ENCODE measurements around the gene PCYT2. TPM values are rescaled to one million over a fixed set of nuclear protein-coding genes. Genes with fewer than 3 reads are reported as not detected.
A peak's percentile ranks its signal among the peaks of the same experiment; 100 is the strongest.

Gene PCYT2
- total RNA-seq, 2 experiments from 2014 or later: 18.7 to 18.9 TPM

- CTCF ChIA-PET: interaction anchor here (0.6 to 2.3 kb wide), 43 partner anchors 9 to 803 kb away, joined by 3 to 174 read pairs (median 4); partner anchors contain the start of genes ASPSCR1, CENPX, DCXR and LRRC45
Observed at GRCh38 chr17:81959362-81960129, 48.3 kb upstream of the PCYT2 start.

GRCh38 chr17:81958633-81959342 lies 47.6 kb upstream of the PCYT2 start:
- Histone ChIP-seq H3K4me1 (ENCODE audit: insufficient read depth, low read length) (peaks cover 21% of the 10 kb centered on the region), H3K27ac (ENCODE audit: low read depth in 1 of 2, low read length in 2 of 2) (no peak overlapping the region), H3K4me3 (ENCODE audit: low read length) (no peak overlapping the region), H3K9me3 (ENCODE audit: control insufficient read depth in 1 of 2, insufficient read depth in 1 of 2, low read length in 2 of 2) (peaks cover 0 to 11% of the 10 kb centered on the region in 2 experiments), H3K36me3 (ENCODE audit: insufficient read depth, low read length) (no peaks in the 10 kb centered on the region), H3K27me3 (ENCODE audit: control insufficient read depth in 1 of 2, insufficient read depth in 2 of 2, low read length in 2 of 2) (peaks cover 27 to 31% of the 10 kb centered on the region in 2 experiments)
- peak in 1 of 14 experiments; percentile 46 for DNase-seq
- Mint-ChIP-seq H3K36me3 (ENCODE audit: low read depth) (no peaks in the 10 kb centered on the region), H3K9me3 (no peaks in the 10 kb centered on the region), H3K27me3 (peaks cover 10% of the 10 kb centered on the region), H3K27ac (no peak overlapping the region), H3K4me3 (peak overlapping the region; percentile 56), H3K4me1 (ENCODE audit: low read depth) (no peaks in the 10 kb centered on the region)
- TF ChIP-seq, protein P1, sequence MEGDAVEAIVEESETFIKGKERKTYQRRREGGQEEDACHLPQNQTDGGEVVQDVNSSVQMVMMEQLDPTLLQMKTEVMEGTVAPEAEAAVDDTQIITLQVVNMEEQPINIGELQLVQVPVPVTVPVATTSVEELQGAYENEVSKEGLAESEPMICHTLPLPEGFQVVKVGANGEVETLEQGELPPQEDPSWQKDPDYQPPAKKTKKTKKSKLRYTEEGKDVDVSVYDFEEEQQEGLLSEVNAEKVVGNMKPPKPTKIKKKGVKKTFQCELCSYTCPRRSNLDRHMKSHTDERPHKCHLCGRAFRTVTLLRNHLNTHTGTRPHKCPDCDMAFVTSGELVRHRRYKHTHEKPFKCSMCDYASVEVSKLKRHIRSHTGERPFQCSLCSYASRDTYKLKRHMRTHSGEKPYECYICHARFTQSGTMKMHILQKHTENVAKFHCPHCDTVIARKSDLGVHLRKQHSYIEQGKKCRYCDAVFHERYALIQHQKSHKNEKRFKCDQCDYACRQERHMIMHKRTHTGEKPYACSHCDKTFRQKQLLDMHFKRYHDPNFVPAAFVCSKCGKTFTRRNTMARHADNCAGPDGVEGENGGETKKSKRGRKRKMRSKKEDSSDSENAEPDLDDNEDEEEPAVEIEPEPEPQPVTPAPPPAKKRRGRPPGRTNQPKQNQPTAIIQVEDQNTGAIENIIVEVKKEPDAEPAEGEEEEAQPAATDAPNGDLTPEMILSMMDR (IDR thresholded peaks at IDR 0.05): no peak
- CTCF ChIA-PET: interaction anchor here (0.6 to 2.3 kb wide), 43 partner anchors 8 to 804 kb away, joined by 3 to 174 read pairs (median 4); partner anchors contain the start of genes ASPSCR1, CENPX, DCXR and LRRC45
- ATAC-seq (ENCODE audit: poor library complexity): no peak
- POLR2A ChIA-PET: interaction anchor here (0.7 to 2.8 kb wide), 10 partner anchors 9 to 168 kb away, joined by 3 to 51 read pairs (median 6); partner anchors contain the start of genes ARHGDIA, ASPSCR1, CENPX and DCXR
- intact Hi-C loops (cut with DNase I, micrococcal nuclease): loop anchor here (1.0 kb wide), 1 partner anchor 63 kb away; no protein-coding TSS in a partner anchor

More at GRCh38 chr17:81959362-81960129, 48.3 kb upstream of the PCYT2 start:
- DNase-seq (peak; percentile 67 to 96 (median 81)), ATAC-seq (ENCODE audit: poor library complexity) (peak; percentile 97)
- Histone ChIP-seq H3K4me1 (ENCODE audit: insufficient read depth, low read length) (peaks cover 21% of the 10 kb centered on the region), H3K27me3 (ENCODE audit: control insufficient read depth in 1 of 2, insufficient read depth in 2 of 2, low read length in 2 of 2) (peaks cover 26 to 31% of the 10 kb centered on the region in 2 experiments), H3K4me3 (ENCODE audit: low read length) (peak overlapping the region; percentile 24), H3K36me3 (ENCODE audit: insufficient read depth, low read length) (no peaks in the 10 kb centered on the region), H3K27ac (ENCODE audit: low read depth in 1 of 2, low read length in 2 of 2) (no peak overlapping the region), H3K9me3 (ENCODE audit: control insufficient read depth in 1 of 2, insufficient read depth in 1 of 2, low read length in 2 of 2) (peaks cover 0 to 8% of the 10 kb centered on the region in 2 experiments)
- Mint-ChIP-seq H3K4me3 (peak overlapping the region; percentile 34), H3K27ac (no peak overlapping the region), H3K27me3 (peaks cover 14% of the 10 kb centered on the region), H3K36me3 (ENCODE audit: low read depth) (no peaks in the 10 kb centered on the region), H3K4me1 (ENCODE audit: low read depth) (no peaks in the 10 kb centered on the region), H3K9me3 (no peaks in the 10 kb centered on the region)
- POLR2A ChIA-PET: interaction anchor here (0.7 to 2.8 kb wide), 11 partner anchors 9 to 167 kb away, joined by 3 to 51 read pairs (median 5); partner anchors contain the start of genes ARHGDIA, ASPSCR1, CENPX and DCXR
- intact Hi-C loops (cut with DNase I, micrococcal nuclease): loop anchor here (1.0 to 10.0 kb wide), 4 partner anchors 17 to 195 kb away; partner anchors contain the start of gene ASPSCR1 (in 1 of the 2)
- TF ChIP-seq, protein P1 (IDR thresholded peaks at IDR 0.05): peak; percentile 65

- intact Hi-C loops (cut with DNase I, micrococcal nuclease): no loop called here
- Histone ChIP-seq H3K4me3 (ENCODE audit: low read length) (no peak overlapping the region), H3K27me3 (ENCODE audit: control insufficient read depth in 1 of 2, insufficient read depth in 2 of 2, low read length in 2 of 2) (peaks cover 27 to 31% of the 10 kb centered on the region in 2 experiments), H3K36me3 (ENCODE audit: insufficient read depth, low read length) (no peaks in the 10 kb centered on the region), H3K9me3 (ENCODE audit: control insufficient read depth in 1 of 2, insufficient read depth in 1 of 2, low read length in 2 of 2) (peaks cover 0 to 12% of the 10 kb centered on the region in 2 experiments), H3K27ac (ENCODE audit: low read depth in 1 of 2, low read length in 2 of 2) (no peak overlapping the region), H3K4me1 (ENCODE audit: insufficient read depth, low read length) (peaks cover 24% of the 10 kb centered on the region)
- H3K27me3 Mint-ChIP-seq: peaks cover 9% of the 10 kb centered on the region
- CTCF ChIA-PET: no interaction called here
- H3K4me3 Mint-ChIP-seq: no peak overlapping the region
- no peaks in the 10 kb centered on the region for H3K4me1 Mint-ChIP-seq (ENCODE audit: low read depth)
- TF ChIP-seq, protein P1 (IDR thresholded peaks at IDR 0.05): no peak
- no peaks in the 10 kb centered on the region for H3K36me3 Mint-ChIP-seq (ENCODE audit: low read depth)
- ATAC-seq (ENCODE audit: poor library complexity) (no peak), DNase-seq (peak in 1 of 14 experiments; percentile 30)
- POLR2A ChIA-PET: no interaction called here
- H3K27ac Mint-ChIP-seq: no peak overlapping the region
- H3K9me3 Mint-ChIP-seq: no peaks in the 10 kb centered on the region
Observed at GRCh38 chr17:81957691-81958432, 46.7 kb upstream of the PCYT2 start.

All from CD4-positive, alpha-beta T cell (primary cell).